PC-9 (cell line): ENCODE data around the gene MANBA. TPM values are rescaled to one million over a fixed set of nuclear protein-coding genes. Genes with fewer than 3 reads are reported as not detected.

Experiments
- BruUV-seq: library from RNA; stranded (reverse); fragments of 400-500 nt; replicated peaks from 2 replicates; lab custom pipeline; 2021; lab: Mats Ljungman, UMichigan
- CTCF ChIA-PET: fragments of 300-600 bp; sonication (Branson Sonifier 250); formaldehyde crosslinking; loops from one replicate; lab custom pipeline; 2022; ENCODE audit warnings: antibody characterized with exemption; lab: Charles Lee
- POLR2A ChIA-PET: fragments of 300-600 bp; sonication (Branson Sonifier 250); formaldehyde crosslinking; loops from one replicate; lab custom pipeline; 2022; ENCODE audit warnings: antibody characterized with exemption; ENCODE audit not compliant: unreplicated experiment; lab: Charles Lee
- DNase-seq, 2 experiments: peaks; one replicate each; pipeline versions ENCODE4 v3.0.0 to v3.0.0-alpha.2; 2015 to 2022; ENCODE audit warnings: mixed read lengths in 1 of 2
- H2AFZ ChIP-seq: fragments of 200-600 bp; sonication (generic); 2 replicates; pipeline ENCODE4 v1.8.1; 2017; ENCODE audit warnings: antibody characterized with exemption
- H3F3A ChIP-seq: fragments of 200-600 bp; sonication (generic); 2 replicates; pipeline ENCODE4 v1.8.1; 2017; ENCODE audit warnings: antibody characterized with exemption, mild to moderate bottlenecking, low read depth; ENCODE audit not compliant: insufficient read depth
- H3K27ac ChIP-seq: fragments of 200-600 bp; sonication (generic); 2 replicates; pipeline ENCODE4 v1.6.1; 2016; ENCODE audit warnings: mixed run types
- H3K27me3 ChIP-seq: fragments of 200-600 bp; sonication (generic); 2 replicates; pipeline ENCODE4 v1.6.1; 2016; ENCODE audit warnings: low read depth, mixed run types; ENCODE audit not compliant: insufficient read depth
- H3K36me3 ChIP-seq: fragments of 200-600 bp; sonication (generic); 2 replicates; pipeline ENCODE4 v1.6.1; 2016; ENCODE audit warnings: low read depth, mixed run types
- H3K4me1 ChIP-seq: fragments of 200-600 bp; sonication (generic); replicated peaks from 2 replicates; pipeline ENCODE4 v1.6.1; 2016; ENCODE audit warnings: mixed run types; ENCODE audit not compliant: insufficient read depth
- H3K4me2 ChIP-seq: fragments of 200-600 bp; sonication (generic); 2 replicates; pipeline ENCODE4 v1.6.1; 2017; ENCODE audit warnings: mixed run types
- H3K4me3 ChIP-seq: fragments of 200-600 bp; sonication (generic); 2 replicates; pipeline ENCODE4 v1.6.1; 2016; ENCODE audit warnings: mixed run types
- H3K79me2 ChIP-seq: fragments of 200-600 bp; sonication (generic); 2 replicates; pipeline ENCODE4 v1.6.1; 2017; ENCODE audit warnings: low read depth, mixed run types
- H3K9me2 ChIP-seq: fragments of 200-600 bp; sonication (generic); 2 replicates; pipeline ENCODE4 v1.8.1; 2017; ENCODE audit warnings: mild to moderate bottlenecking; ENCODE audit not compliant: insufficient read depth
- H3K9me3 ChIP-seq: fragments of 200-600 bp; sonication (generic); 2 replicates; pipeline ENCODE4 v1.8.1; 2016; ENCODE audit warnings: low read depth; ENCODE audit not compliant: insufficient read depth
- H4K20me1 ChIP-seq: fragments of 200-600 bp; sonication (generic); 2 replicates; pipeline ENCODE4 v1.8.1; 2017; ENCODE audit not compliant: insufficient read depth
- EZH2 ChIP-seq: fragments of 200-600 bp; sonication (generic); IDR thresholded peaks from 2 replicates; pipeline ENCODE4 v1.8.0; 2017; ENCODE audit warnings: antibody characterized with exemption, low read depth
- intact Hi-C: fragments of 100-400 bp; cut with micrococcal nuclease; formaldehyde crosslinking; loops from one replicate; pipeline ENCODE4 v1.10.0; 2022; ENCODE audit not compliant: unreplicated experiment
- total RNA-seq: library from RNA; stranded (reverse); gene quantifications from 2 replicates; pipeline ENCODE4 v1.2.3, GENCODE V29; 2021
- TF ChIP-seq, protein P1 (sequence below): fragments of 200-600 bp; sonication (generic); conservative IDR thresholded peaks from 2 replicates; pipeline ENCODE4 v1.6.1; 2017; ENCODE audit warnings: mixed run types, antibody characterized with exemption, mild to moderate bottlenecking, moderate library complexity

Gene MANBA
- total RNA-seq, 1 experiment from 2014 or later: 11.8 TPM

DNA sequence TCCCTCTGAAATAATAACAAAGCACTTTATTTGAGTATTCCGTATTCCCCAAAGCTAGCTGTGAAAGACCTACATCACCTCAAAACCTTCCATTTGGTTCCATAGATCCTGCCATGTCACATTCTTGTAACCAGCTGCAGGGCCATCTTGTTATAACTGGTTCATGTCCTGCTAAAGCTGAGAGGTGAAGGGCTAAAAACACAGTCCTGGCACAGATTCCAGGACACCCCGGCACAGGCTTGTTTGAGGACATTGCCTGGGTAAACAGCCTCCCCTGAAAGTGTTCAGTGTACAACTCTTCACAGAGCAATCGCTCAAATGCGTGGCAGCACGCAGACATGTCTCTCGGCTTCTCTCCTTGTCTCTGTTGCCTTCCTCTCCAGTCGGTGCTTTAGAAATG, 129.2 kb downstream of the MANBA start:
- Histone ChIP-seq H3F3A (peaks cover 29% of the 10 kb centered on the region), H2AFZ (no peak overlapping the region), H4K20me1 (no peaks in the 10 kb centered on the region), H3K9me2 (no peaks in the 10 kb centered on the region), H3K4me3 (no peak overlapping the region), H3K9me3 (no peaks in the 10 kb centered on the region), H3K4me2 (no peak overlapping the region), H3K4me1 (peaks cover 49% of the 10 kb centered on the region), H3K27me3 (no peaks in the 10 kb centered on the region), H3K36me3 (no peaks in the 10 kb centered on the region), H3K27ac (no peak overlapping the region), H3K79me2 (no peaks in the 10 kb centered on the region)
- TF ChIP-seq, protein P1, sequence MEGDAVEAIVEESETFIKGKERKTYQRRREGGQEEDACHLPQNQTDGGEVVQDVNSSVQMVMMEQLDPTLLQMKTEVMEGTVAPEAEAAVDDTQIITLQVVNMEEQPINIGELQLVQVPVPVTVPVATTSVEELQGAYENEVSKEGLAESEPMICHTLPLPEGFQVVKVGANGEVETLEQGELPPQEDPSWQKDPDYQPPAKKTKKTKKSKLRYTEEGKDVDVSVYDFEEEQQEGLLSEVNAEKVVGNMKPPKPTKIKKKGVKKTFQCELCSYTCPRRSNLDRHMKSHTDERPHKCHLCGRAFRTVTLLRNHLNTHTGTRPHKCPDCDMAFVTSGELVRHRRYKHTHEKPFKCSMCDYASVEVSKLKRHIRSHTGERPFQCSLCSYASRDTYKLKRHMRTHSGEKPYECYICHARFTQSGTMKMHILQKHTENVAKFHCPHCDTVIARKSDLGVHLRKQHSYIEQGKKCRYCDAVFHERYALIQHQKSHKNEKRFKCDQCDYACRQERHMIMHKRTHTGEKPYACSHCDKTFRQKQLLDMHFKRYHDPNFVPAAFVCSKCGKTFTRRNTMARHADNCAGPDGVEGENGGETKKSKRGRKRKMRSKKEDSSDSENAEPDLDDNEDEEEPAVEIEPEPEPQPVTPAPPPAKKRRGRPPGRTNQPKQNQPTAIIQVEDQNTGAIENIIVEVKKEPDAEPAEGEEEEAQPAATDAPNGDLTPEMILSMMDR: no peak
- no peak for TF ChIP-seq EZH2
- ChIA-PET CTCF (interaction anchor here (0.5 kb wide), 1 partner anchor 306 kb away, joined by 4 read pairs; no protein-coding TSS in a partner anchor), POLR2A (no interaction called here)
- no peak for DNase-seq
- intact Hi-C loops: no loop called here
- BruUV-seq: no TSS peak

DNA sequence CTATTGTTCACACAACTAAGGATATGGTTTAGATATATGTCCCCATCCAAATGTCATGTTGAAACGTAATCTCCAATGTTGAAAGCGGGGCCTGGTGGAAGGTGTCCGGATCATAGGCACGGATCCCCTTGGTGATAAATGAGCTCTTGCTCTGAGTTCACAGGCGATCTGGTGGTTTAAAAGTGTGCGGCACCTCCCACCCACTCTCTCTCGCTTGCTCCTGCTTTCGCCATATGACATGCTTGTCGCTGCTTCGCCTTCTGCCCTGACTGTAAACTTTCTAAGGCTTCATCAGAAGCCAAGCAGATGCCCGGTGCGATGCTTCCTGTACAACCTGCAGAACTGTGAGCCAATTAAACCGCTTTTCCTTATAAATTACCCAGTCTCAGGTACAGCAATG, 131.1 kb downstream of the MANBA start:
- no peak overlapping the region for H3K4me3 ChIP-seq
- intact Hi-C loops: loop anchor here (10.0 kb wide), 2 partner anchors 165 to 195 kb away; no protein-coding TSS in a partner anchor
- no peaks in the 10 kb centered on the region for H3K9me3 ChIP-seq
- H3F3A ChIP-seq: peaks cover 29% of the 10 kb centered on the region
- no peaks in the 10 kb centered on the region for H3K79me2 ChIP-seq
- TF ChIP-seq, protein P1: no peak
- no peak for TF ChIP-seq EZH2
- BruUV-seq: no TSS peak
- no peaks in the 10 kb centered on the region for H3K9me2 ChIP-seq
- H3K4me2 ChIP-seq: no peak overlapping the region
- peaks cover 49% of the 10 kb centered on the region for H3K4me1 ChIP-seq
- CTCF ChIA-PET: no interaction called here
- POLR2A ChIA-PET: no interaction called here
- H3K27me3 ChIP-seq: no peaks in the 10 kb centered on the region
- no peaks in the 10 kb centered on the region for H4K20me1 ChIP-seq
- no peak overlapping the region for H3K27ac ChIP-seq
- no peak for DNase-seq
- no peak overlapping the region for H2AFZ ChIP-seq
- H3K36me3 ChIP-seq: no peaks in the 10 kb centered on the region

DNA sequence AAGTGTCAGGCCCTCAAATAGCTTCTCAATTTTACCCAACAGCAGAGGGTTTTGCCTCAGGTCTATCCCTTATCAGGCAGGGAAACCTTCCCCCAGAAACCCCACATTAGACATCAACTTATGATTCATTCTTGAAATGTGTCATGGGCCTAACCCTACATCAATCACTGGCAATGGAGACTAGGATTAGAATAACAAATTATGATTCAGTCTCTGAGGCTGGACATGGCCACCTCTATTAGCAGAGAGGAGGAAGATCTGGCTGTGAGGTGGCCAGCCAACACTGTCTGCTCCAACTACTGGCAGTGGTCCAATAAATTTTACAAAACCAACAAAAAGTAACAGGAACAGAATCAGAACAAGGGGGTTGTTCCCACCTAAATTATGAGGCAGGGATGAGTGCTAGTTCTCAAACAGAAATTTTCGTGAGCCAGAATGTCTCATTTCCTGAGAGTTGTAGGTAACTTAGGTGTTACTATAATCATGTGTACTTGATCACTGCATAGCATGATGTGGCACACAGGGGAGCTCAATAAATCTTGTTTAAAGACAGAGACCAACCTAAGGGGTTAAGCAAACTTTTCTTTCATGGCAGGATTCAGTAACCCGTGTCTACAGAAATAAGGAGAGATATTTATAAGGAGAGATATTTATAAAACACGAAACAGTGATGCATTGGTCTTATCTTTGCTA, 132.8 kb downstream of the MANBA start:
- Histone ChIP-seq H3K27me3 (no peaks in the 10 kb centered on the region), H3K79me2 (no peaks in the 10 kb centered on the region), H3K4me2 (peak overlapping the region; percentile 43), H4K20me1 (no peaks in the 10 kb centered on the region), H2AFZ (no peak overlapping the region), H3K9me2 (no peaks in the 10 kb centered on the region), H3F3A (peaks cover 29% of the 10 kb centered on the region), H3K36me3 (no peaks in the 10 kb centered on the region), H3K27ac (peak overlapping the region; percentile 68), H3K4me1 (peaks cover 49% of the 10 kb centered on the region), H3K9me3 (no peaks in the 10 kb centered on the region), H3K4me3 (no peak overlapping the region)
- ChIA-PET POLR2A (interaction anchor here (0.6 kb wide), 2 partner anchors 50 to 109 kb away, joined by 6 read pairs; no protein-coding TSS in a partner anchor), CTCF (no interaction called here)
- TF ChIP-seq, protein P1: no peak
- TF ChIP-seq EZH2: no peak
- intact Hi-C loops: loop anchor here (10.0 kb wide), 2 partner anchors 167 to 193 kb away; no protein-coding TSS in a partner anchor
- BruUV-seq: no TSS peak
- peak; percentile 3 to 85 for DNase-seq
